GM18867 (cell line): ENCODE data around the gene EEF2.
"Not testable (repeated sequence)": the region's sequence is repeated elsewhere in the genome, so short reads cannot be mapped to it uniquely, and the experiment has no call there.

Experiments
- ATAC-seq: cut with Tn5 transposase; IDR thresholded peaks from one replicate; pipeline ENCODE4 v1.9.1; 2021; ENCODE audit warnings: mild to moderate bottlenecking, moderate library complexity; ENCODE audit not compliant: unreplicated experiment

EEF2 gene

GRCh38 chr19:3970808-3971598, 14.3 kb downstream of the EEF2 start, which contains the start of gene DAPK3:
Gene DAPK3 (minus strand): TSS chr19:3971099. CDS start chr19:3969735, 1,364 bp downstream.
- peak; percentile 87 for ATAC-seq

- ATAC-seq = no peak
Measured at GRCh38 chr19:3970313-3970807, 14.9 kb downstream of the EEF2 start.

- ATAC-seq = no peak
Measured at GRCh38 chr19:3969435-3970312, 15.6 kb downstream of the EEF2 start.

GRCh38 chr19:3968556-3969434, 16.5 kb downstream of the EEF2 start:
- no peak for ATAC-seq

- not testable (repeated sequence) for ATAC-seq
Measured at GRCh38 chr19:3967983-3968382, 17.3 kb downstream of the EEF2 start.

GRCh38 chr19:3966051-3967017, 18.9 kb downstream of the EEF2 start:
- ATAC-seq = no peak

- ATAC-seq = no peak
Measured at GRCh38 chr19:3964256-3965194, 20.7 kb downstream of the EEF2 start.

GRCh38 chr19:3963458-3964255, 21.6 kb downstream of the EEF2 start:
- ATAC-seq = no peak

GRCh38 chr19:3961007-3961406, 24.3 kb downstream of the EEF2 start:
- ATAC-seq = no peak

GRCh38 chr19:3959766-3960131, 25.5 kb downstream of the EEF2 start:
- no peak for ATAC-seq

- ATAC-seq = no peak
Measured at GRCh38 chr19:3958836-3959765, 26.2 kb downstream of the EEF2 start.

GRCh38 chr19:3955688-3956087, 29.6 kb downstream of the EEF2 start:
- ATAC-seq = no peak

GRCh38 chr19:3955276-3955675, 30.0 kb downstream of the EEF2 start:
- not testable (repeated sequence) for ATAC-seq

GRCh38 chr19:3954107-3954506, 31.2 kb downstream of the EEF2 start:
- ATAC-seq = no peak

GRCh38 chr19:3952755-3953276, 32.4 kb downstream of the EEF2 start:
- ATAC-seq = not testable (repeated sequence)
